Mesendoderm (in vitro differentiated cells): ENCODE data around the gene CEP164.
A peak's percentile ranks its signal among the peaks of the same experiment; 100 is the strongest.

Experiments
- DNase-seq: peaks from one replicate; pipeline ENCODE4 v3.0.0; 2013
- H2AK5ac ChIP-seq: 2 replicates; pipeline ENCODE4 v1.6.1; 2013; ENCODE audit warnings: low read length, inconsistent platforms
- H2BK120ac ChIP-seq: 2 replicates; pipeline ENCODE4 v1.6.1; 2013; ENCODE audit warnings: low read depth, mild to moderate bottlenecking, low read length, moderate library complexity, mixed read lengths
- H2BK15ac ChIP-seq: replicated peaks from 2 replicates; pipeline ENCODE4 v1.6.1; 2013; ENCODE audit warnings: low read depth, mild to moderate bottlenecking, moderate library complexity
- H2BK5ac ChIP-seq: 2 replicates; pipeline ENCODE4 v1.6.1; 2013; ENCODE audit warnings: low read length, inconsistent platforms
- H3K18ac ChIP-seq: 2 replicates; pipeline ENCODE4 v1.6.1; 2013; ENCODE audit warnings: mild to moderate bottlenecking, low read length, mixed read lengths
- H3K23ac ChIP-seq: one replicate; pipeline ENCODE4 v1.6.1; 2013; ENCODE audit warnings: low read length
- H3K27ac ChIP-seq: 2 replicates; pipeline ENCODE4 v1.5.1; 2013; ENCODE audit warnings: low read depth, mild to moderate bottlenecking, inconsistent platforms, low read length, moderate library complexity
- H3K27me3 ChIP-seq: 2 replicates; pipeline ENCODE4 v1.6.1; 2013; ENCODE audit warnings: low read length, control low read depth, mild to moderate bottlenecking, inconsistent platforms; ENCODE audit not compliant: insufficient read depth, poor library complexity
- H3K36me3 ChIP-seq: 2 replicates; pipeline ENCODE4 v1.6.1; 2013; ENCODE audit warnings: low read length, inconsistent platforms; ENCODE audit not compliant: control insufficient read depth, insufficient read depth
- H3K4ac ChIP-seq: one replicate; pipeline ENCODE4 v1.6.1; 2013; ENCODE audit warnings: low read depth, mild to moderate bottlenecking, low read length, moderate library complexity
- H3K4me1 ChIP-seq: 2 replicates; pipeline ENCODE4 v1.6.1; 2013; ENCODE audit warnings: low read depth, low read length, inconsistent platforms; ENCODE audit not compliant: control insufficient read depth
- H3K4me2 ChIP-seq: 2 replicates; pipeline ENCODE4 v1.6.1; 2013; ENCODE audit warnings: low read length
- H3K4me3 ChIP-seq: 2 replicates; pipeline ENCODE4 v1.5.1; 2013; ENCODE audit warnings: mild to moderate bottlenecking, low read length
- H3K56ac ChIP-seq: one replicate; pipeline ENCODE4 v1.6.1; 2013; ENCODE audit warnings: low read length
- H3K79me1 ChIP-seq: 2 replicates; pipeline ENCODE4 v1.6.1; 2013; ENCODE audit warnings: low read length, inconsistent platforms
- H3K79me2 ChIP-seq: 2 replicates; pipeline ENCODE4 v1.6.1; 2013; ENCODE audit warnings: mild to moderate bottlenecking, low read length; ENCODE audit not compliant: control insufficient read depth, insufficient read depth
- H3K9ac ChIP-seq: 2 replicates; pipeline ENCODE4 v1.6.1; 2013; ENCODE audit warnings: low read length, inconsistent platforms
- H4K5ac ChIP-seq: one replicate; pipeline ENCODE4 v1.6.1; 2013; ENCODE audit warnings: low read length
- H4K8ac ChIP-seq: one replicate; pipeline ENCODE4 v1.6.1; 2013; ENCODE audit warnings: low read depth, mild to moderate bottlenecking, control low read depth, low read length, moderate library complexity
- WGBS: extraction: QIAGEN DNeasy Blood & Tissue Kit; methylation state at CpG from one replicate; pipeline ENCODE4 v1.1.7; 2013; ENCODE audit warnings: low lambda C conversion rate, missing lambda C conversion rate; ENCODE audit not compliant: insufficient coverage; ENCODE audit errors: extremely low coverage; 5-methylcytosine and 5-hydroxymethylcytosine counted together

The CEP164 gene

GRCh38 chr11:117421041-117421440, 93.4 kb downstream of the CEP164 start:
- Histone ChIP-seq H3K79me2 (no peaks in the 10 kb centered on the region), H3K27me3 (no peaks in the 10 kb centered on the region), H2BK5ac (no peak overlapping the region), H3K18ac (no peak overlapping the region), H2BK120ac (no peak overlapping the region), H2AK5ac (no peak overlapping the region), H3K9ac (no peak overlapping the region), H3K79me1 (no peaks in the 10 kb centered on the region), H2BK15ac (no peak overlapping the region), H3K4me2 (no peak overlapping the region), H3K23ac (no peak overlapping the region), H3K4me1 (no peaks in the 10 kb centered on the region), H3K27ac (no peak overlapping the region), H4K5ac (no peak overlapping the region), H3K56ac (no peak overlapping the region), H3K4me3 (no peak overlapping the region), H3K4ac (no peak overlapping the region), H3K36me3 (no peaks in the 10 kb centered on the region), H4K8ac (no peak overlapping the region)
- WGBS, result no CpG with 5 or more reads among the region's 13 CpGs
- no peak for DNase-seq

DNA sequence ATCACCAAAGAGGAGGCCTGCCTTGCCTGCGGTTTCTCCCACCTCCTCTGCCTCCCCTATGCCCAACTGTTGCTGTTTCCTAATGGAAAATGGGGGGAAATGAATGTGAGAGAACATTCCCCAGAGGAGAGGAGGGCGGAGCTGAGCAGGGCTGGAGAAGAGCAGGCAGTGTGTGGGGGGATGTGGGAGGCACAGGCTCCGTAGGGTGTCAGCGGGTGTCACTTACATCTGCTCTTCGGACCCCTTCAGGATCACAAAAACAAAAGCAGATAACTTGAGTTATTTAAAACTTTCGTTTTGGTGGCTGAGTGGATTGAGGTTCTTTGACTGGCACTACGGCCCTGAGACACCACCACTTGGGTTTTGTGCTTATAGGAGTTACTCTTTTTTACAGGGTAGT, 93.8 kb downstream of the CEP164 start:
- no peak overlapping the region for H3K9ac ChIP-seq
- no peaks in the 10 kb centered on the region for H3K27me3 ChIP-seq
- H3K18ac ChIP-seq, result no peak overlapping the region
- no peak overlapping the region for H3K56ac ChIP-seq
- H4K5ac ChIP-seq, result no peak overlapping the region
- H3K4me3 ChIP-seq, result no peak overlapping the region
- no peaks in the 10 kb centered on the region for H3K79me2 ChIP-seq
- no peak overlapping the region for H2AK5ac ChIP-seq
- no peak overlapping the region for H3K4me2 ChIP-seq
- H4K8ac ChIP-seq, result no peak overlapping the region
- H3K4me1 ChIP-seq, result no peaks in the 10 kb centered on the region
- no peak for DNase-seq
- H3K23ac ChIP-seq, result no peak overlapping the region
- WGBS, result no CpG with 5 or more reads among the region's 7 CpGs
- H3K36me3 ChIP-seq, result no peaks in the 10 kb centered on the region
- H3K27ac ChIP-seq, result no peak overlapping the region
- H2BK5ac ChIP-seq, result no peak overlapping the region
- no peak overlapping the region for H2BK15ac ChIP-seq
- H2BK120ac ChIP-seq, result no peak overlapping the region
- no peaks in the 10 kb centered on the region for H3K79me1 ChIP-seq
- no peak overlapping the region for H3K4ac ChIP-seq

DNA sequence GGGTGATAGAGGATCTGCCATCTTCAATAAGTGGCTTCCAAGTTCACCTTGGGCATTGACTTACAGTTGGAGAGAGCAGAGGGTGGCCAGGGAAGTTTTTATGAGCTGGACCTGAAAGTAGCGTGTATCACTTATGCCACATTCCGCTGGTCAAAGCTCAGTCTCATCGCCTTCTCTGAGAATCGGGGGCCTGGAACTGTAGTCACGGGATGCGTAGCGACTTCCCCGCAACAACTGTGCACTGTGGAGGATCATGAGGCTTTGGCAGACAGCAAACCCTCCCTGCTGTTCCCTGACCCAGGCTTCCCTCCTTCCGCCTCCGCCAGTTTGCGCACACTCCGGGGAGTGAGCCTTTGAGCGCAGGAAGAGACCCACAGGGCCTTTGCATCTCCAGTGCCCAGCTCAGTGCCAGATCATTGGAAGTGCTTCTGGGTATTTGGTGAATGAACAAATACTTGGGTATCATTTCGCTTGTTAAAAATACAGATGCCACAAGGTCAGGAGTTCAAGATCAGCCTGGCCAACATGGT, 95.5 kb downstream of the CEP164 start:
- Histone ChIP-seq H2BK15ac (no peak overlapping the region), H2BK120ac (no peak overlapping the region), H2AK5ac (no peak overlapping the region), H3K79me1 (no peaks in the 10 kb centered on the region), H3K27me3 (no peaks in the 10 kb centered on the region), H3K9ac (no peak overlapping the region), H3K36me3 (no peaks in the 10 kb centered on the region), H3K27ac (no peak overlapping the region), H3K4me2 (no peak overlapping the region), H3K4ac (no peak overlapping the region), H3K23ac (no peak overlapping the region), H4K5ac (no peak overlapping the region), H4K8ac (no peak overlapping the region), H3K79me2 (no peaks in the 10 kb centered on the region), H3K18ac (no peak overlapping the region), H3K56ac (no peak overlapping the region), H3K4me1 (no peaks in the 10 kb centered on the region), H3K4me3 (no peak overlapping the region), H2BK5ac (no peak overlapping the region)
- DNase-seq, result no peak
- WGBS, result no CpG with 5 or more reads among the region's 14 CpGs

- Histone ChIP-seq H2AK5ac (no peak overlapping the region), H3K36me3 (no peaks in the 10 kb centered on the region), H3K27me3 (no peaks in the 10 kb centered on the region), H3K27ac (no peak overlapping the region), H3K56ac (no peak overlapping the region), H3K4me1 (peaks cover 4% of the 10 kb centered on the region), H3K4ac (no peak overlapping the region), H3K4me3 (no peak overlapping the region), H3K79me1 (no peaks in the 10 kb centered on the region), H3K9ac (no peak overlapping the region), H2BK120ac (no peak overlapping the region), H2BK5ac (no peak overlapping the region), H3K79me2 (no peaks in the 10 kb centered on the region), H3K23ac (no peak overlapping the region), H4K5ac (no peak overlapping the region), H3K18ac (no peak overlapping the region), H4K8ac (no peak overlapping the region), H3K4me2 (no peak overlapping the region), H2BK15ac (no peak overlapping the region)
- WGBS, result no CpG with 5 or more reads among the region's 4 CpGs
- DNase-seq, result no peak
Observed at GRCh38 chr11:117424781-117425180, 97.1 kb downstream of the CEP164 start.

- Histone ChIP-seq H3K18ac (no peak overlapping the region), H2BK120ac (no peak overlapping the region), H2BK15ac (no peak overlapping the region), H3K36me3 (no peaks in the 10 kb centered on the region), H2AK5ac (peak overlapping the region; percentile 43), H3K4me3 (no peak overlapping the region), H4K5ac (no peak overlapping the region), H3K23ac (no peak overlapping the region), H3K4me2 (no peak overlapping the region), H3K27ac (no peak overlapping the region), H2BK5ac (no peak overlapping the region), H3K9ac (no peak overlapping the region), H3K79me1 (no peaks in the 10 kb centered on the region), H3K27me3 (no peaks in the 10 kb centered on the region), H4K8ac (no peak overlapping the region), H3K79me2 (no peaks in the 10 kb centered on the region), H3K56ac (peak overlapping the region; percentile 38), H3K4me1 (peaks cover 4% of the 10 kb centered on the region), H3K4ac (no peak overlapping the region)
- DNase-seq, result no peak
- WGBS, result no CpG with 5 or more reads among the region's 13 CpGs
Observed at GRCh38 chr11:117425679-117426296, 98.1 kb downstream of the CEP164 start.

- Histone ChIP-seq H3K79me2 (no peaks in the 10 kb centered on the region), H3K23ac (no peak overlapping the region), H3K4me2 (no peak overlapping the region), H3K4me1 (peaks cover 4% of the 10 kb centered on the region), H3K27ac (no peak overlapping the region), H4K5ac (no peak overlapping the region), H4K8ac (no peak overlapping the region), H2BK5ac (no peak overlapping the region), H2BK120ac (no peak overlapping the region), H3K56ac (no peak overlapping the region), H3K4me3 (no peak overlapping the region), H3K9ac (no peak overlapping the region), H3K18ac (no peak overlapping the region), H3K27me3 (no peaks in the 10 kb centered on the region), H2AK5ac (peak overlapping the region; percentile 43), H2BK15ac (no peak overlapping the region), H3K36me3 (no peaks in the 10 kb centered on the region), H3K79me1 (no peaks in the 10 kb centered on the region), H3K4ac (no peak overlapping the region)
- peak; percentile 88 for DNase-seq
- WGBS, result no CpG with 5 or more reads among the region's 17 CpGs
Observed at GRCh38 chr11:117426297-117426685, 98.6 kb downstream of the CEP164 start.
